GM18867 (cell line): ENCODE results near the gene KRTAP5-11.
"Not testable (repeated sequence)": the region's sequence is repeated elsewhere in the genome, so short reads cannot be mapped to it uniquely, and the experiment has no call there.

ENCODE experiments used
- ATAC-seq: cut with Tn5 transposase; IDR thresholded peaks from one replicate; pipeline ENCODE4 v1.9.1; 2021; ENCODE audit warnings: mild to moderate bottlenecking, moderate library complexity; ENCODE audit not compliant: unreplicated experiment

KRTAP5-11 gene

GRCh38 chr11:71534711-71535608 lies 47.7 kb downstream of the KRTAP5-11 start:
- ATAC-seq, result not testable (repeated sequence)

- no peak for ATAC-seq
Observed at GRCh38 chr11:71532036-71532610, 50.6 kb downstream of the KRTAP5-11 start.
